Measurements from ENCODE around the gene PEAR1.

DNA sequence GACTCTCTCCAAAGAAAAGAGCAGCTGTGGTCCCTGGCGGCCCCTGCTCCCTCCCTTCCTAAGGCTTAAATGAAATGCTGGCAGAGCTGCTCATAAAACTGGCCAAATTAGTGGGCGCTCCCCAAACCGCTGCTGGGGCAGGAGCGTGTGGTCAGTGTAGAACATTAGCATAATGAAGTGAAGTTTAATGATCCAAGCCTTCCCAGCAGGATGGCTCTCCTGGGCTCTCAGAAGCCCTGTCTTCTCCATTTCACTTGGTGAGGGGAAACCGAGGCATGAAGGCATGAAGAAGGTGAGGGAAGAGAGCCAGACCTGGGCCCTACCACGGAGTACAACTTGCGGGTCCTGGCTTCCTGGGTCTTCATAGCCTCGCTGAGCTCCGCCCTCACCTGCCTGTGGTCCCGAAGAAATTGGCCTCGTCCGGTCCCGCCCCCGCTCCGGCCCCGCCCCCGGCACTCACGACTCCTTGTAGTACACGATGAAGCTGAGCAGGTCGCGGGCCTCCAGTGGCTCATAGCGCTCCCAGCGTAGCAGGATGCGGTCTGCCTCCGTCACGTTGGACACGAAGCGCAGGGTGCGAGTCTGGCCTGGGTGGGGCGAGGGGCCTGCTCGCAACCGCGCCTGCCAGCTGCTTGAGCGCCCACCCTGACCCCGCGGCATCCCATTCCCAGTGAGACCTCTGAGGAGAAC is 44.9 kb upstream of the PEAR1 start:
- TF ChIP-seq, protein P1, sequence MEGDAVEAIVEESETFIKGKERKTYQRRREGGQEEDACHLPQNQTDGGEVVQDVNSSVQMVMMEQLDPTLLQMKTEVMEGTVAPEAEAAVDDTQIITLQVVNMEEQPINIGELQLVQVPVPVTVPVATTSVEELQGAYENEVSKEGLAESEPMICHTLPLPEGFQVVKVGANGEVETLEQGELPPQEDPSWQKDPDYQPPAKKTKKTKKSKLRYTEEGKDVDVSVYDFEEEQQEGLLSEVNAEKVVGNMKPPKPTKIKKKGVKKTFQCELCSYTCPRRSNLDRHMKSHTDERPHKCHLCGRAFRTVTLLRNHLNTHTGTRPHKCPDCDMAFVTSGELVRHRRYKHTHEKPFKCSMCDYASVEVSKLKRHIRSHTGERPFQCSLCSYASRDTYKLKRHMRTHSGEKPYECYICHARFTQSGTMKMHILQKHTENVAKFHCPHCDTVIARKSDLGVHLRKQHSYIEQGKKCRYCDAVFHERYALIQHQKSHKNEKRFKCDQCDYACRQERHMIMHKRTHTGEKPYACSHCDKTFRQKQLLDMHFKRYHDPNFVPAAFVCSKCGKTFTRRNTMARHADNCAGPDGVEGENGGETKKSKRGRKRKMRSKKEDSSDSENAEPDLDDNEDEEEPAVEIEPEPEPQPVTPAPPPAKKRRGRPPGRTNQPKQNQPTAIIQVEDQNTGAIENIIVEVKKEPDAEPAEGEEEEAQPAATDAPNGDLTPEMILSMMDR (IDR thresholded peaks at IDR 0.05): no peak
- TF ChIP-seq EP300 (IDR thresholded peaks at IDR 0.05): no peak

Data from ovary (tissue), 3 donors.